GM19023 (cell line): ENCODE measurements around the gene OLFM1.
"Not testable (repeated sequence)": the region's sequence is repeated elsewhere in the genome, so short reads cannot be mapped to it uniquely, and the experiment has no call there.

ENCODE experiments used
- ATAC-seq: cut with Tn5 transposase; IDR thresholded peaks from one replicate; pipeline ENCODE4 v1.9.1; 2021; ENCODE audit warnings: mild to moderate bottlenecking, moderate library complexity; ENCODE audit not compliant: unreplicated experiment

Gene OLFM1

DNA sequence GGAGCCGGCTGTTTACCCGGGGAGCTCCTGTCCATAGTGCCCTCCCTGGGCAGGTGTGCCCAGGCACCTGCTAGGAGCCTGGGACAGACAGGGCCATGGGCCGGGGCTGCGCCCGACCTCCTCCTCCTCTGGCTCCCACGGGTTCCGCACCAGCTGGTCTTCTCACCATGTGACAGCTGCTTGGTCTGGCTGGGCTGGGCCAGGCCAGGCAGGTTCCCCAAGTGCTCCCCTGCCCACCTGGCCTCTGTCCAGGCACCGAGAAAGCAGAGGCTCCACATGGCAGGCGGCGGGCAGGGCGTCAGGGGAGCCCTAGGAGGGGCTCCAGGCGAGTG lies 60.0 kb downstream of the OLFM1 start:
- no peak for ATAC-seq

- no peak for ATAC-seq
Measured at GRCh38 chr9:135147938-135148337, 60.5 kb downstream of the OLFM1 start.

DNA sequence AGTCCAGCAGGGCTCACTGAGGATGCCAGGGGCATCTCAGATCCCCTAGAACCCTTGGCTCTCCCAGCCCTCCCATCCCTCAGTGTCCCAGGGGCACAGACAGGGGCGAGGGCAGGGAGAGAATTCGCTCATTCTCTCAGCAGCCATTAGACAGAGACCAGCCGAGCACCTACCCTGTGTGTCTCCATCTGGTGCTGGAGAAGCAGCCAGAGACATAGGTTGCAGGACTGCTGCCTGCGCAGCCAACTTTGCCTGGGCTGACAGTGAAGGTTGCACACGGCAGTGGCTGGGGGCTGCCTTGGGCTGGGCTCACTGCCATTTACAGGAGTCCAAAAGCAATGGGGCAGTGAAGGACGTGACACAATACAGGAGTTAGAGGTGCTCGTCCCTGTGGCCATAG lies 60.9 kb downstream of the OLFM1 start:
- ATAC-seq: no peak

DNA sequence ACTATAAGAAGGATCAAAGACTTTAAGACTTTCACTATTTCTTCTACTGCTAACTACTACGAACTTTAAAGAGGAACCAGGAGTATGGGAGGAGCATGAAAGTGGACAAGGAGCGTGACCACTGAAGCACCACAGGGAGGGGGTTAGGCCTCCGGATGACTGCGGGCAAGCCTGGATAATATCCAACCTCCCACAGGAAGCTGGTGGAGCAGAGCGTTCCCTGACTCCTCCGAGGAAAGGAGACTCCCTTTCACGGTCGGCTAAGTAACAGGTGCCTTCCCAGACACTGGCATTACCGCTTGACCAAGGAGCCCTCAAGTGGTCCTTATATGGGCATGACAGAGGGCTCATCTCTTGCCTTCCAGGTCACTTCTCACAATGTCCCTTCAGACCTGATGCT lies 62.4 kb downstream of the OLFM1 start:
- ATAC-seq: not testable (repeated sequence)

DNA sequence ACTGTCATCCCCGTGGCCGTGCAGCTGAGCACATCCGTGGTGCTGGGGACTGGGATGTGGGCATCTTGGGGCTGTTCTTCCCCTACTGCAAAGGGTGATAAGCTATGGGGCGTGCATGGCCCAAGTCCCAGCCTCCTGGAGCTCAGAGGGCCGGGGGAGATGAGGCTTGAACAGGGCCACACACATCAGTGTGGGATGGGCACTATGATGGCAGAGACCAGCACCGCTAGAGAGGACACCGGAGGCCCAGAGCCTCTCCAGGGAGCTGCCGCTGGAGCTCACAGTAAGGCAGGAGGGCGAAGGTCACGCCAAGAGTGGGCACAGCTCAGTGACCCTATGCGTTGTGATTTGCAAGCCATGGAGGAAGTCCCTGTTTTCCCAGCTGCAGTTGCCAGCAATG lies 63.5 kb downstream of the OLFM1 start:
- ATAC-seq: no peak

- ATAC-seq: no peak
Measured at GRCh38 chr9:135151757-135152613, 64.5 kb downstream of the OLFM1 start.

- ATAC-seq: no peak
Measured at GRCh38 chr9:135152614-135153334, 65.3 kb downstream of the OLFM1 start.

DNA sequence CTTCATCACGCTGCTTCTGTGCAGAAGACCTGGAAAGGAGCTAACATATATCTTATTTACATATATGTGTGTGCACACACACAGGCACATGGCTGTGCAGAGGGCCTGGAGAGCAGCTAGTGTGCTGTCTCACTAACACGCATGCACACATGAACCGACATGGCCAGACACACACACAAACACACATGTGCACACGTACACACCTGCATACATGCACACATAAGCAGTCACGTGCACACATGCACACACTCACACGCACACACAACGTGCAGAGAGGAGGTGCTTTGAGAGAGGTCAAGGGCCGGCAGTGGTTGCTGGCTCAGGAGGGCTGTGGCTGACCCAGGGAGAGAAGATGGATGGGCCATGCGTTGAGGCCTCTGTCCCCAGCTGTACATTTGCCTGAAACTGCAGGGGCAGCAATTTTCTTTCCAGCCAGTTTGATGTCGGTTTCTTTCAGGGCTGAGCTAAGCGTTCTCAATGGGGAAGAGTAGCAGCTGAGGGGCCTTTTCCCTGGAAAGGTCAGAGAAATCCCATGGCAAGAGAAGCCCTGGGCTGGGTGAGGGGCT lies 66.7 kb downstream of the OLFM1 start:
- no peak for ATAC-seq

DNA sequence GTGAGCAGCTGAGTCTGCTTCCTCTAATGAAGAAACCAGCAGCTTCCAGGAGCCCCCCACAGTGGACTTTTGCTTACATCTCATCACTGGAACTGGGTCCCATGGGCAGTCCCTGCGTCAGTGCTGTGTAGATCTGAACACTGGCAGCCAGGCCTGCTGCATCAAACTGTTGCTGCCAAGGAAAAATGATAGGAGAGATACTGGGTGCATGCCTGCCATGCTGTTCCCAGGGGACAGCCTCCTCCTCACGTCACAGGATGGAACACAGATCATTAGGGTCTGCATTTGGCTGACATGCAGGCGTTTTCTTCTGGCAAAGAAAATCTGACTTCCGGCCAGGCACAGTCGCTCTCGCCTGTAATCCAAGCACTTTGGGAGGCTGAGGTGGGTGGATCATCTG lies 67.9 kb downstream of the OLFM1 start:
- ATAC-seq: no peak

- ATAC-seq: no peak
Measured at GRCh38 chr9:135156525-135157510, 69.3 kb downstream of the OLFM1 start.

GRCh38 chr9:135157856-135158563 lies 70.5 kb downstream of the OLFM1 start:
- no peak for ATAC-seq

DNA sequence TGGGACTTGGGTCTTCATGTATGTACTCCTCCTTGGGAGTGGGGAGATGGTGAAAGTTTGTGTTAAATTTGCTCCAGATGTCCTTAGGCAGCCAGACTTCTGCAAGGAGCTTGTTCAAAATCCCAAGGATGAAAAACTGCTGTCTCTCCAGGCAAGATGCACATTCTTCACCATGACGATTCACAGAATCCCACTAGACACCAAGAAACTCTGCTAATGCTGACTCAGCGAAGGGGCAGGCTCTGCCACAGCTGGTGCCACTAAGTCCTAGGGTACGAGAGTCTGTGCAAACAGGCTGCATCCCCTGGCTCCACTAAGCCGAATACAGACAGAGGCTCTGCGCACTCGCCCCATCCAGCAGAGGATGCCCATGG lies 71.1 kb downstream of the OLFM1 start:
- no peak for ATAC-seq

DNA sequence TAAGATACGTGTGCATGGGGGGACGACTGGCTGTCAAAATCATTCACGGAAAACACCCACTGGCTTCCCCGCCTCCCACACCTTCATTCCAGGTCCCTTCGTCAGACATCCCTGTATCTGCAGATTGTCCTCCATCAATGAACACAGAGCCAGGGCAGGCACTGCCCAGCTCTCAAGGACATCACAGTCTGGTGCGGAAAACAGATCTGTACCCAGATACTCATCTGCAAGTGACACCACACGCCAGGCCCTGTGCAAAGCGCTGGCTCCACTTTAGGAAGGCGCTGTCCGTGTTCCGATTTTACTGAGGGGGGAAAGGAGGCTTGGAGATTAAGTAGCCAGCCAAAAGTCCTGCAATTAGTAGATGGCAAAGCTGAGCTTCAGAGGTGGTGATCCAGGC lies 72.3 kb downstream of the OLFM1 start:
- ATAC-seq: no peak

DNA sequence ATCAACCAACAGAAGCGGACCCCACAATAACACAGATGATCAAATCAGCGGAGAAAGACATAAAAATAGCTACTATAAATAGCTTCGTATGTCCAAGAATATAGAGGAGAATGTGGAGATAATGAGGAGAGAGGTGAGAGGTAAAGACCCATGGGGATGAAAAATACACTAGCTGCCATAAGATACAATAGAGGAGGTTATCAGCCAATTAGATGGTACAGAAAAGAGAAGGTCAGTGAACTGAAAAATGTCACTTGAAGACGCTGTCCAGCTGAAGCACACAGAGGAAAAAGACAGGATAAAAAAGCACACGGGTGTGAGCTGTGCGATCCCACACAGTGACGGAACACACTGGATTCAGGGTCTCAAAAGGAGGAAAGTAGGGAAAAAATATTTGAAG lies 73.4 kb downstream of the OLFM1 start:
- no peak for ATAC-seq

GRCh38 chr9:135162599-135162998 lies 75.1 kb downstream of the OLFM1 start:
- ATAC-seq: not testable (repeated sequence)

- no peak for ATAC-seq
Measured at GRCh38 chr9:135163023-135163780, 75.7 kb downstream of the OLFM1 start.

DNA sequence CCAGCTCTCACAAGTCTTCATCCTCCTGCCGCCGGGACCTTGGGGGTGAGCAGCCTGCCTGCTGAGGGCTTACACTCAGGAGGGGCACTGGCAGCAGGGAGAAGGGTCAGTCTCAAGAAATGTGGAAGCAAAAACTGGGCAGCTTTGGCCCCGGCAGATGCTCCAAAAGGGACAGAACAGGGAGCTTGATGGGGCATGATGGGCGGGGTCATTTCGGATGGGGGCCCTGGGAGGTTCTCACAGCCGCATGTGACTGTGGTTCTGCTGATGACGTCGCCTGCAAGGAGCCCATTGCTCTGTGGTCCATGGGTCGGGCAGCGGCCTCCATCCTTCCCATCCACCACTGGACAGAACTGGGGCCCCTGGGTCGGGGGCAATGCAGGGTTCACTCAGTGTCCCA lies 76.6 kb downstream of the OLFM1 start:
- ATAC-seq: no peak

DNA sequence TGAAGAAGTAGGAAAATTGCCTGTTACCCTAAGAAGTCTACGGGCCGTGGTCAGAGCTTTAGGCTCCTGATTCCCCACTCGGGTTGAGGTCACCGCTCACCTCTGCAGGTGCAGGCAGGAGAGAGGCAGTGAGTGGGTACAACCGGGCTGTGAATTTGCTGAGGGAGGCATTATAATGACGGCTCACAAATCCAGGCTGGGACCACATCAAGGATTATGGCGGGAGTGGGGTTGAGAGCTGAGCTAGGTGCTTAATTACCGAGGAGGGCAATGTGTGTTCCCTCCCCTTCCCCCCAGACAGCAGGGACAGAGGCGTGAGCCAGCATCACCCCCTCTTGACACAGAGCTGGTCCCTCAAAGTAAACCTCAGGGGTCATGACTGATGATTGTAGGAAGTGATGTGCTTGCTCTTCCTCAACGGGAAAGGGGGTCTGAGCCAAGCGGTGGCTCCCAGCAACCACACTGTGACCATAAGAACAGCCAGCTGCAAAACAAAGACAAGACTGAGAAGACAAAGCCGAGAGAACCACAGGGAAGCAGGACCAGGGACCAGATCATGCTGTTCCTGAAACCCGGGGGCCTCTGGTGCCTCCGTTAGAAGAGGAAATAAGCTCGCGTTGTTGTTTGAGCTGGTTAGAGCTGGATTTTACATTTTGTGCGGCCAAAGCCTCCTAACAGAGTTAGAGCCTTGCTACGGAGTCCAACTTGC lies 77.7 kb downstream of the OLFM1 start:
- ATAC-seq: no peak
